AG20443 (cell line): ENCODE results near the gene UBAC1.

Experiments used
- DNase-seq: peaks from one replicate; pipeline ENCODE4 v3.0.0; 2012; ENCODE audit warnings: low spot score, mixed read lengths

UBAC1 gene

GRCh38 chr9:135993765-135994500, 32.8 kb upstream of the UBAC1 start:
- DNase-seq, result no peak

GRCh38 chr9:135993409-135993742, 32.2 kb upstream of the UBAC1 start:
- no peak for DNase-seq

- peak; percentile 84 for DNase-seq
Observed at GRCh38 chr9:135992486-135993408, 31.6 kb upstream of the UBAC1 start.

- DNase-seq, result no peak
Observed at GRCh38 chr9:135991771-135992170, 30.6 kb upstream of the UBAC1 start.

- DNase-seq, result no peak
Observed at GRCh38 chr9:135990468-135991429, 29.6 kb upstream of the UBAC1 start.

GRCh38 chr9:135989722-135990467, 28.7 kb upstream of the UBAC1 start:
- DNase-seq, result no peak

- no peak for DNase-seq
Observed at GRCh38 chr9:135989157-135989556, 28.0 kb upstream of the UBAC1 start.

GRCh38 chr9:135988493-135988892, 27.3 kb upstream of the UBAC1 start:
- no peak for DNase-seq

- no peak for DNase-seq
Observed at GRCh38 chr9:135987838-135988404, 26.7 kb upstream of the UBAC1 start.

GRCh38 chr9:135986605-135987004, 25.4 kb upstream of the UBAC1 start:
- no peak for DNase-seq

GRCh38 chr9:135985889-135986288, 24.7 kb upstream of the UBAC1 start:
- no peak for DNase-seq

- DNase-seq, result no peak
Observed at GRCh38 chr9:135985459-135985774, 24.2 kb upstream of the UBAC1 start.

- DNase-seq, result no peak
Observed at GRCh38 chr9:135984072-135984710, 23.0 kb upstream of the UBAC1 start.

- no peak for DNase-seq
Observed at GRCh38 chr9:135983208-135984071, 22.3 kb upstream of the UBAC1 start.

- no peak for DNase-seq
Observed at GRCh38 chr9:135982499-135983207, 21.5 kb upstream of the UBAC1 start.

GRCh38 chr9:135980926-135981630, 19.9 kb upstream of the UBAC1 start:
- no peak for DNase-seq

GRCh38 chr9:135979547-135980166, 18.5 kb upstream of the UBAC1 start:
- no peak for DNase-seq
